Measurements from ENCODE around the gene CIBAR2. TPM values are rescaled to one million over a fixed set of nuclear protein-coding genes. Genes with fewer than 3 reads are reported as not detected.

CIBAR2 gene
- total RNA-seq, 1 donor from 2014 or later: not detected

DNA sequence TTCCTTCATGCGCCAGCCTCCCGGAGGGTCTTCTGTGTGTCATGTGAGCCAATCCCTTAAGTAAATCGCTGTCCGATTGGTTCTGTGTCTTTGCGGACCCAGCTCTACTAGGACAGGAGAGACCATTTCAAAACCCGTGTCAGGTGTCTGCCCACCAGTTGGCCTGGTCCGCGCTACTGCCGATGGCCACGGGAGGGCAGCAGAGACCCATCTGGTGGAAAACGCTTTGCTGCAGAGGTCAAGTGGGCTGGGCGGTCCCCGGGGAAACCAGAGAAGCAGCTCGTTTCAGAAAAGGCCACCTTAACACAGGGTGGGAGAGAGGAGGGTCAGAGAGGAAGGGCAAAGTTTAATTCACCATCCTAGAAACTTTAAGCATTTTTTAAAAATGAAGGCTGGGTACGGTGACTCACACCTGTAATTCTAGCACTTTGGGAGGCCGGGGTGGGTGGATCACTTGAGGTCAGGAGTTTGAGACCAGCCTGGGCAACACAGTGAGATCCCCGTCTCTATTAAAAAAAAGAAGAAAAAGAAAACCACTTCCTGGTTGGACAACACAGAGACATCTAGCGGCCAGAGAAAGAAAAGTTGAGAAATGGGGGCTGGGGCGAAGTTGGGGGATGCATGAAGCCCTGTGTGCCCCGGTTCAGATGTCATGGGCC is 2.8 kb upstream of the CIBAR2 start:
- DNase-seq (ENCODE audit: low spot score): peak; percentile 65

DNA sequence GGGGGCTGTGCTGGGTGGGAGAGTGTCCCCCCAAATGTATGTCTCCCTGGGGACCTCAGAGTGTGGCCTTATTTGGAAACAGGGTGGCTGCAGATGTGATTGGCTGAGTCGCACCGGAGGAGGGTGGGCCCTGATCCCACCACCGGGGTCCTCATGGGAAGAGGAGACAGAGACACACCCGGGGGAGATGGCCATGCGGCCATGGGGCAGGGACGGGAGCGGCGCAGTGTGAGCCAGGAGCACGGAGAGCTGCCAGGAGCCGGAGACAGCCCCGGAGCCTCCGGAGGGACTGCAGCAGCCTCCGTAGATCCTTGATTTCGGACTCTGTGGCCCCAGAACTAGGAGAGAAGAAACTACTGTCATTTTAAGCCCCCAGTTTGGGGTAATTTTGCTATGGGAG is 1.6 kb upstream of the CIBAR2 start:
- DNase-seq (ENCODE audit: low spot score): no peak
- no peak overlapping the region for H3K4me3 Mint-ChIP-seq (ENCODE audit: low read depth)

More for the DNA sequence above, 2.8 kb upstream of the CIBAR2 start:
- Mint-ChIP-seq H3K27me3 (ENCODE audit: low read depth) (no peaks in the 10 kb centered on the region), H3K4me3 (ENCODE audit: low read depth) (peak overlapping the region; percentile 32), H3K4me1 (ENCODE audit: low read depth) (peaks cover 3% of the 10 kb centered on the region), H3K27ac (peak overlapping the region; percentile 64), H3K36me3 (ENCODE audit: low read depth) (no peaks in the 10 kb centered on the region), H3K9me3 (no peaks in the 10 kb centered on the region)
- intact Hi-C loops (cut with micrococcal nuclease): loop anchor here (10.0 kb wide), 1 partner anchor 140 kb away; no protein-coding TSS in a partner anchor

DNA sequence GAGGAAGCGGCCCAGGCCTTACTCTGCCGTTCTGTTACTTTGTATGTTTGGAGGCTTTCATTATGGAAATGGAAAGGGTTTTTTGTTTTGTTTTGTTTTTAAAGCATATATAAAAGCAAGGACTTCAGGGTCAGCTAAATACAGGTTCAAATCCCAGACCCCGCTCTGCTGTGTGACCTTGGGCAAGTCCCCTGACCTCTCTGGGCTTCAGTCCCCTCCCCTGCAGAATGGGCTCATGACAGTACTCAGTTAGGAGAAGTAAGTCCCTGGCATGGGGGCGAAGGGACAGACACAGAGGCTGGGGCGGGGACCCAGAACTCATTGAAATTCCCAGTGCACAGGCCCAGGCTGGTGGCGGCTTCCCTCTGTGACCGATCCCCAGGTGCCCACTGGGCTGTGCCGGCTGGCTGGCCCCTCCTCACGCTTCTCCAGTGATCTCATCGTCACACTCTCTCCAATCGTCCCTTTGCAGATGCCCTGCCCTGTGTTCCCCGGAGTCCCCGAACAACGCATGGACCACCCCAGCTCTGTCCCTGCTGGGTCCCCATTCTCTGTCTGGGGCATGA is 979 bp upstream of the CIBAR2 start:
- no peaks in the 10 kb centered on the region for H3K27me3 Mint-ChIP-seq (ENCODE audit: low read depth)
- H3K4me3 Mint-ChIP-seq (ENCODE audit: low read depth): no peak overlapping the region
- no peaks in the 10 kb centered on the region for H3K36me3 Mint-ChIP-seq (ENCODE audit: low read depth)
- H3K4me1 Mint-ChIP-seq (ENCODE audit: low read depth): peaks cover 3% of the 10 kb centered on the region
- DNase-seq (ENCODE audit: low spot score): no peak
- intact Hi-C loops (cut with micrococcal nuclease): loop anchor here (10.0 kb wide), 1 partner anchor 142 kb away; no protein-coding TSS in a partner anchor
- H3K9me3 Mint-ChIP-seq: no peaks in the 10 kb centered on the region
- no peak overlapping the region for H3K27ac Mint-ChIP-seq

More for the DNA sequence above, 1.6 kb upstream of the CIBAR2 start:
- no peaks in the 10 kb centered on the region for H3K27me3 Mint-ChIP-seq (ENCODE audit: low read depth)
- H3K4me1 Mint-ChIP-seq (ENCODE audit: low read depth): peaks cover 3% of the 10 kb centered on the region
- intact Hi-C loops (cut with micrococcal nuclease): loop anchor here (10.0 kb wide), 1 partner anchor 141 kb away; no protein-coding TSS in a partner anchor
- no peaks in the 10 kb centered on the region for H3K36me3 Mint-ChIP-seq (ENCODE audit: low read depth)
- no peaks in the 10 kb centered on the region for H3K9me3 Mint-ChIP-seq
- no peak overlapping the region for H3K27ac Mint-ChIP-seq

DNA sequence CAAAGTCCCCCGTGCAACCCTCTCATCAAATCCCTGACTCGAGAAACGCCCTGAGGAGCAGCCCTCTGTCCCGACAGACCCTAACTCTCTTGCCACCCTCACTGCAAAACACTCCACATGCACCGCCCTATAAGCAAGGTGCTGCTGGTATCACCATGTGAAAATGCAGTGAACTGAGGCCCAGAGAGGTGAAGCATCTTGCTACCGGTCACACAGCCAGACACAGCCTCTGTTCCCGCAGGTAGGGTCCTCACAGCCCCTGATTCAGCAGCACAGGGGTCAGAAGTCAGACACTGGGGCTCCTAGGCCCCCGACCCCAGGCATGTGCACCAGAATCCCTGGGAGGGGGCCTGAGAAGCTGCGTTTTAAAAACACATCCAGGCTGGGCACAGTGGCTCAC is 1.1 kb downstream of the CIBAR2 start:
- H3K4me1 Mint-ChIP-seq (ENCODE audit: low read depth): peaks cover 3% of the 10 kb centered on the region
- no peaks in the 10 kb centered on the region for H3K36me3 Mint-ChIP-seq (ENCODE audit: low read depth)
- H3K4me3 Mint-ChIP-seq (ENCODE audit: low read depth): no peak overlapping the region
- H3K27ac Mint-ChIP-seq: no peak overlapping the region
- intact Hi-C loops (cut with micrococcal nuclease): loop anchor here (10.0 kb wide), 1 partner anchor 144 kb away; no protein-coding TSS in a partner anchor
- H3K27me3 Mint-ChIP-seq (ENCODE audit: low read depth): no peaks in the 10 kb centered on the region
- DNase-seq (ENCODE audit: low spot score): no peak
- H3K9me3 Mint-ChIP-seq: no peaks in the 10 kb centered on the region

DNA sequence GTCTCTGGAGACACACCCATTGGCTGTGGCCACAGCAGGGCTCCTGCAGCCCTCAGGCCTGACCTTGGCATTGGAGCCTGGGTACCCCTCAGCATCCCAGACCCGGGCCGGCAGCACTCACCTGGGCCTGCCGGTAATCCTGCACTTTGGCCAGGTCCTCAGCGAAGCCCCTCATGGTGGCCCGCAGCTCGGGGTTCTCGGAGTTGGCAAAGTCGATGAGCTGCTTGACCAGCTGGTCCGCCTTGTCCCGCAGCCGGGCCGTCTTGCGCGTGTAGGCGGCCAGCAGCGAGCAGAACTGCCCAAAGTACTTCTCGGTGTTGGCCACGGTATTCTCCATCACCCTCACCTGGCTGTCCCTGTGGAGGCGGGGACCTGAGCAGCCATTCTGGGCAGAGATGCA is 2.2 kb downstream of the CIBAR2 start:
- DNase-seq (ENCODE audit: low spot score): no peak
- no peak overlapping the region for H3K4me3 Mint-ChIP-seq (ENCODE audit: low read depth)
- peaks cover 5% of the 10 kb centered on the region for H3K4me1 Mint-ChIP-seq (ENCODE audit: low read depth)
- intact Hi-C loops (cut with micrococcal nuclease): loop anchor here (10.0 kb wide), 1 partner anchor 145 kb away; no protein-coding TSS in a partner anchor
- no peaks in the 10 kb centered on the region for H3K27me3 Mint-ChIP-seq (ENCODE audit: low read depth)
- no peak overlapping the region for H3K27ac Mint-ChIP-seq
- no peaks in the 10 kb centered on the region for H3K36me3 Mint-ChIP-seq (ENCODE audit: low read depth)
- H3K9me3 Mint-ChIP-seq: no peaks in the 10 kb centered on the region

DNA sequence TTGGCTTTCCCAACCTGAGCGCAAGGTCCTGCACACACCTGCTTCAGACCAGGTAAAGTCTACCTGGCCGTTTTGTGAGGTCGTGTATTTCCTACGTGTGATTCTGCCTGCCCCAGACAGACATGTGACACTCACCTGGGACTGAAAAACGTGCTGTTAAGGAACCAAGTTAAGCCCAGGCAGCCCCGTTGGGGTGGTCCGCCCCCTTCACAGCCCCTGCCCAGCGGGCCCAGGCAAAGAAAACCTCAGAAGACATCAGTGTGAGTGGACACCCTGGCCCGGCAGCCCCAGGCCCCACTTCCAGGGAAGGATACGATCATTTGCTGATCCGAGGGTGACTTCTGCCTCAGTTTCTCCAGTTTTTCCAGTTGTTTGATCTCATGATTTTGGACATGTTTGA is 4.7 kb downstream of the CIBAR2 start:
- Mint-ChIP-seq H3K27ac (no peak overlapping the region), H3K36me3 (ENCODE audit: low read depth) (no peaks in the 10 kb centered on the region), H3K4me1 (ENCODE audit: low read depth) (peaks cover 6% of the 10 kb centered on the region), H3K4me3 (ENCODE audit: low read depth) (no peak overlapping the region), H3K9me3 (no peaks in the 10 kb centered on the region), H3K27me3 (ENCODE audit: low read depth) (no peaks in the 10 kb centered on the region)
- intact Hi-C loops (cut with micrococcal nuclease): no loop called here
- DNase-seq (ENCODE audit: low spot score): no peak

DNA sequence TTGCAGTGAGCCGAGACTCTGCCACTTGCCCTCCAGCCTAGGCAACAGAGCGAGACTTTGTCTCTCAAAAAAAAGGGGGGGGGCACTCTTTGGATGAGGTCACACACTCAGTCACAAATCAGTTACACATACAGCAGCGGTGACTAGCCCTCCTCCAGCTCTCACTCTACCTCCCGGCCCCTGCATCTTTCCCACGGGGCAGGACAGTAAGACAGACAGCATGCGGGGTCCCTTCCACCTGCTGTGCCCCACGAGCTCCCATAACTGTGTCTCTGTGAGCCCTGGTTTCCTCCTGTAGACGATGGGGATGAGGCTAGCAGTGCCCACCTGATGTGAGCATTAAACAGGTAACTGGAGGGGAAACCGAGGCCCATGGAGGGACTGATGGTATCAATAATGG is 5.2 kb downstream of the CIBAR2 start:
- Mint-ChIP-seq H3K27ac (no peak overlapping the region), H3K4me3 (ENCODE audit: low read depth) (no peak overlapping the region), H3K36me3 (ENCODE audit: low read depth) (no peaks in the 10 kb centered on the region), H3K4me1 (ENCODE audit: low read depth) (peaks cover 6% of the 10 kb centered on the region), H3K27me3 (ENCODE audit: low read depth) (no peaks in the 10 kb centered on the region), H3K9me3 (no peaks in the 10 kb centered on the region)
- DNase-seq (ENCODE audit: low spot score): no peak
- intact Hi-C loops (cut with micrococcal nuclease): no loop called here

DNA sequence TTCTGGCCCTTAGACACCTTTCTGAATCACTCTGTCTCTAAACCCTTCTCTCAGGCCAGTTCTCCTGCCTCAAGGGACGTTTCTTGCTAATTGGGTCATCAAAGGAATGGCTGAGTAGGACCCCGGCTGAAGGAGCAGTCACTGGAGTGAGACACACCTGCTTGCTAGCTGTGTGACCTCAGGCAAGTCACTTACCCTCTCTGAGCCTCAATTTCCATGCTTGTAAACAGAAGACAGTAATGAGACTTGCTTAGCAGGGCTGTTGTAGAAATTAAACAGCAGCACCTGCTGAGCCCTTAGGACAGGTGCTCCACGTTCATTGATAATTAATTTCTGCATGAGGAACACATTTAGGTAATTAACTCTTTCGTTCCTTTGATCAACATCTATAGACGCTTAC is 6.8 kb downstream of the CIBAR2 start:
- Mint-ChIP-seq H3K9me3 (no peaks in the 10 kb centered on the region), H3K4me1 (ENCODE audit: low read depth) (peaks cover 6% of the 10 kb centered on the region), H3K27ac (no peak overlapping the region), H3K36me3 (ENCODE audit: low read depth) (no peaks in the 10 kb centered on the region), H3K4me3 (ENCODE audit: low read depth) (no peak overlapping the region), H3K27me3 (ENCODE audit: low read depth) (no peaks in the 10 kb centered on the region)
- no peak for DNase-seq (ENCODE audit: low spot score)
- intact Hi-C loops (cut with micrococcal nuclease): no loop called here

DNA sequence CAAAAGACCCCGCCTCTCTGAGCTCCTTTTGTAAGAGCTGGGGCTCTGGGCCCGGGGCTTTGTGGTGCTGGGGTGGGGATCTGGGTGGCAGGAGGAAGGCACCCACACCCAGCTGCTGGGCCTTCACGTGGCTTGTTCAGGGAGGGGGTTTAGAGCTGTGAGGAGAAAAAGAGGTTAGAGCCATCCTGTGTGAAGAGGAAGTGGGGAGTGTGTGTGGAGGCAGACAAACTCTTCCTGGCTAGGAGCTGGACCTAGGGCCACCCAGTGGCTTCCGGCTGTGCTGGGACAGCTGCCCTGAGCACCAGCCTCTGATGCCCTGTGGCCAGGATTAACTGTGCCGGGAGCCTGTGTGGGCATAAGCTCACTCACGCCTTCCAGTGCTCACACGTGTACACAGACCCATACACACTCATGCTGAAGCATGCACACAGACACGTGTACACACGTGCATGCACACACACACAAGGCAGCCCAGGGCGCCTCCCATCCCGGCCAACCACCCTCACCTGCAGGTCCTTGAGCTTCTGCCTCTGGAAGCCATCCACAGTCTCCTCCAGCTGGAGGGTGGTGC is 7.4 kb downstream of the CIBAR2 start:
- no peak overlapping the region for H3K4me3 Mint-ChIP-seq (ENCODE audit: low read depth)
- no peaks in the 10 kb centered on the region for H3K36me3 Mint-ChIP-seq (ENCODE audit: low read depth)
- H3K27ac Mint-ChIP-seq: peak overlapping the region; percentile 18
- no peak for DNase-seq (ENCODE audit: low spot score)
- peaks cover 6% of the 10 kb centered on the region for H3K4me1 Mint-ChIP-seq (ENCODE audit: low read depth)
- intact Hi-C loops (cut with micrococcal nuclease): no loop called here
- no peaks in the 10 kb centered on the region for H3K27me3 Mint-ChIP-seq (ENCODE audit: low read depth)
- no peaks in the 10 kb centered on the region for H3K9me3 Mint-ChIP-seq

DNA sequence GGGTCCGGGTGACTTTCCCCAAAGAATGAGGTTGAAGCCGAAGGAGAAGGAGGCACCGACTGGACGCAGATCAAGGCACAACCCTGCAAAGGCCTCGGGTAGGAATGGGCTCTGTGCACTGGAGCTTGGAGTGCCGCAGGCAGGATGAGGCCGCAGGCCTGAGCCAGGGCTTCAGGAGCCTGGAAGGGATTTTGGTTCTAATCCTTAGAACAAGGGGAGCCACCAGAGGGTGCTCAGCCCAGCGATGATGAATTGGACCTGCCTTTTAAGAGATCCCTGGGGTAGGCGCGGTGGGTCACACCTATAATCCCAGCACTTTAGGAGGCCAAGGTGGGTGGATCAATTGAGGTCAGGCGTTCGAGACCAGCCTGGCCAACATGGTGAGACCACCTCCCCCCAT is 8.1 kb downstream of the CIBAR2 start:
- Mint-ChIP-seq H3K27me3 (ENCODE audit: low read depth) (no peaks in the 10 kb centered on the region), H3K9me3 (no peaks in the 10 kb centered on the region), H3K4me3 (ENCODE audit: low read depth) (no peak overlapping the region), H3K36me3 (ENCODE audit: low read depth) (no peaks in the 10 kb centered on the region), H3K4me1 (ENCODE audit: low read depth) (peaks cover 6% of the 10 kb centered on the region), H3K27ac (no peak overlapping the region)
- DNase-seq (ENCODE audit: low spot score): no peak
- intact Hi-C loops (cut with micrococcal nuclease): no loop called here

DNA sequence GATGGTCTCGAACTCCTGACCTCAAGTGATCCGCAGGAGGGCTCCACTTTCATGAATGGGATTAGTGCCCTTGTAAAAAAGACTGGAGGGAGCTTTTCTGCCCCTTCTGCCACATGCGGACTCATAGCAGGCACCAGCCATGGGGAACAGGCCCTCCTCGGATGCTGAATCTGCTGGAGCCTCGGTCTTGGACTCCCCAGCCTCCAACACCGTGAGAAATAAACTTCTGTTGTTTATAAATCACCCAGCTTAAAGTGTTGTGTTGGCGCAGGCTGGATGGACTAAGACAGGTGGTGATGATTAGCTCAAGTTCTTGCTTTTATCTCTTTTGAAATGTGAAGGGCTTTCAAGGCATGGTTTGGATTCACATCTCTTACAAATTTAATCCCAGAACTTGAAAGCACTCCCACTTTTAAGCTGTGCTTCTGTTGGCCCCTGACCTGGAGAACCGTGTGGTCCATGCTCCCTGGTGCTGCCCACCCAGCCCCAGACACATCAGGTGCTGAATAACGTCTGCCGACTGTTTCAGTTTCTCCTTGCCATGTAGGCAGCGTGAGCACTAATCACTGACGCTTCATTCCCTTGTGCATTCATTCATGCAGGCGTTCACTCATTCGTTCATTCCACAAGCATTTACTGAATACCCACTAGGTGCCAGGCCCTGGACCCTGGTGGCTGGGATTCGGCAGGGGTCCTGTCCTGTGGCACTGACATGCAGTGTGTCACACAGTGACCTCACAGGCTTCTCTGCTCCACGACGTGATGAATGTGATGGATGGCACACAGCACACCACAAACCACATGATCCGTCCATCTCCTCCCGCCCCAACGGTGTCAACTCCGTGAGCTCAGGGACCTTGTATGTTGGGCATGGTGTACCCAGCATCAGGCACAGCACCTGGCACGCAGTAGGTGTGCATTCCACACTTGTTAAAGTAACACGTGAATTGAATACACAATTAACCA is 8.9 kb downstream of the CIBAR2 start:
- no peak overlapping the region for H3K4me3 Mint-ChIP-seq (ENCODE audit: low read depth)
- no peaks in the 10 kb centered on the region for H3K36me3 Mint-ChIP-seq (ENCODE audit: low read depth)
- no peaks in the 10 kb centered on the region for H3K9me3 Mint-ChIP-seq
- intact Hi-C loops (cut with micrococcal nuclease): no loop called here
- H3K27me3 Mint-ChIP-seq (ENCODE audit: low read depth): no peaks in the 10 kb centered on the region
- no peak for DNase-seq (ENCODE audit: low spot score)
- H3K4me1 Mint-ChIP-seq (ENCODE audit: low read depth): peaks cover 6% of the 10 kb centered on the region
- H3K27ac Mint-ChIP-seq: no peak overlapping the region

DNA sequence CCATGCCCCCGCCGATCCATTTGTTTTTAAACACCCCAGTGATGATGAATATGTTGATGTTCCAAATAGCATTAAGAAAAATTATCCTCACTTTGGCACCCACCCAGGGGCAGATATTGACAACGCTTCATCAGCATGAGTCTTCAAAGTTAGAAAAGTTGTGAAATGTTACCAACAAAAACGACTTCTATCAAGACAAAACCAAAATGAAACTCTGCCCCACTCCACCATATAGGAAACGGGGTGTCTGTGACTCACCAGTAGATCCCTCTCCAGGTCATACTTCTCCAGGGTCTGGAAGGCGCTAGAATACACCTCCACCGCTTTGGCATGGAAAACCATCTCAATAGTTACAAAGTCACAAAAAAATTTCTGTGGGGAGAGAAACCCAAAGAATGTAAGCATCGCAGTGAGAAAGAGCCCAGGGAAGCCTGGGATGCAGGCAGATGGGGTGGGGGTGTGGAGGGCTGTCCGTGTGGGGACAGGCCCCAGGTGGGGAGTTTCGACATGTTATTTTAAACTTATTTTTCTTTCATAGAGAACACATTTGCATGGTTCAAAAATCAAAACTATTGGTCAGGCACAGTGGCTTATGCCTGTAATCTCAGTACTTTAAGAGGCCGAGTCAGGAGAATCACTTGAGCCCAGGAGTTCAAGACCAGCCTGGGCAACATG is 10.2 kb downstream of the CIBAR2 start:
- H3K27me3 Mint-ChIP-seq (ENCODE audit: low read depth): no peaks in the 10 kb centered on the region
- H3K4me1 Mint-ChIP-seq (ENCODE audit: low read depth): peaks cover 6% of the 10 kb centered on the region
- H3K27ac Mint-ChIP-seq: no peak overlapping the region
- H3K9me3 Mint-ChIP-seq: no peaks in the 10 kb centered on the region
- intact Hi-C loops (cut with micrococcal nuclease): no loop called here
- no peaks in the 10 kb centered on the region for H3K36me3 Mint-ChIP-seq (ENCODE audit: low read depth)
- DNase-seq (ENCODE audit: low spot score): no peak
- H3K4me3 Mint-ChIP-seq (ENCODE audit: low read depth): no peak overlapping the region

Measured in activated T-helper 2 cell treated with anti-CD3 and anti-CD28 coated beads, Interferon-gamma antibody, Interleukin-2, Interleukin-4, amounts not matched to agents 10 μg/mL and 5 μg/mL and 100 μg/mL, durations not matched to agents 14 hours and 24 hours and 36 hours (primary cell).